Measurements from ENCODE around the gene RIMBP3B.
"Not testable (repeated sequence)": the region's sequence is repeated elsewhere in the genome, so short reads cannot be mapped to it uniquely, and the experiment has no call there.

The RIMBP3B gene

GRCh38 chr22:21383701-21384467 is at the start of gene RIMBP3B:
TSS of gene RIMBP3B (plus strand) at chr22:21383751. CDS start at chr22:21383859, 108 bp downstream.
- DNase-seq, result not testable (repeated sequence)

- not testable (repeated sequence) for DNase-seq
These were observed 26.0 kb upstream of the RIMBP3B start for GRCh38 chr22:21357527-21357926.

DNA sequence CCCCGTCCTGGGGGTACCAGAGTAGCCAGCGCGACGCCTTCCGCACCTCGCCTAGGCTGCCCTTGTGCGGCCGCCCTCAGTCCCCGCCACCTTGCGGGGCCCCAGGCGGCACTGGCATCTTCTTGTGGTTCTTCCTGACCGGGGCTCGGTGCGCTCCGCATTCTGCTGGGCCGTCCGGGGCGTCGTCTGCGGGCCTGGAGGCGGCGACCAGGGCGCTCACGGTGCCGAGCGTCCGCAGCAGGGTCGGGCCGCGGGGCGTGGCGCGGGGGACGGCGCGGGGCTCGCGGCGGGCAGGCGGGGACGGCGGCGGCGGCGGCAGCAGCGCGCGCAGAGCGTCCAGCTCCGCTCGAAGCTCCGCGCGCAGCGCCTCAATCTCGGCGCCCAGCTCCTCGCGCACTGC is 23.0 kb upstream of the RIMBP3B start:
- DNase-seq, result not testable (repeated sequence)

DNA sequence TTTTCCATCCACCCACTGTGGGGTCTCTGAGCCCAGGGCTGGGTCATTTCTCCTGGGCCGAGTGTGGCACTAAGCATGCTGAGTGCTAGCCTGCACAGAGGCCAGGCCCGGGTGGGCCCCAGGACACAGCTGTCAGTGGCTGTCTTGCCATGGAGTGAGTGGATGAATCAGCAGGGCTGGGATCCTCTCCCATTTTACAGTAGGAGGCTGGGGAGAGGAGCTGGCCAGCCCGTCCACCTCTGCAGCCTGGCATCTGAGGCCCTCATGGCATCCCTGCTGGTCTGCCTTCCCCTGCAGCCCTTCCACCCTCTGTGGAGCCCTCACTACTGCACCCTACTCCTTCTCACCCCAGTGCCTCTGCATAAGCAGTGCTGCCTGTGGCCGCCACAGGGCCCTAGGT is 21.1 kb upstream of the RIMBP3B start:
- DNase-seq, result not testable (repeated sequence)

- not testable (repeated sequence) for DNase-seq
These were observed 20.5 kb upstream of the RIMBP3B start for GRCh38 chr22:21363061-21363460.

GRCh38 chr22:21363803-21364202 is 19.7 kb upstream of the RIMBP3B start:
- not testable (repeated sequence) for DNase-seq

DNA sequence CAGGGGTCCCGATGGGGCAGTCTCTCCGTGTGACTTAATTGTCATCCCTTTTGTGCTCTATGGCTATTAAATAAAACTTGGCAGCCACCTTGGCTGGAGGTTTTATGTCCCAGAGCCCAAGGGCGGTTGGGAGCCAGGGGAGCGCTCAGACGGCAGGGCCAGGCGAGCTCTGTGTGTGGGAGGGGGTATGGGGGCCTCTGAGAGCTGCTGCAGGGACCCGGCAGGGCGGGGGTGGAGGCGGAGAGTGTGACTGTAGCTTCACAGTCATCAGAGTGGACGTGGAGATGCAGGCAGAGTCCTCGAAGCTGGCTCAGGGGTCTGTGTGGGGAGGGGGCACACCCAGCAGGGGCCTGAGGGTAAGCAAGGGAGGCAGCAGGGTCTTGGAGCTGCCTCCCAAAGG is 19.2 kb upstream of the RIMBP3B start:
- DNase-seq, result not testable (repeated sequence)

DNA sequence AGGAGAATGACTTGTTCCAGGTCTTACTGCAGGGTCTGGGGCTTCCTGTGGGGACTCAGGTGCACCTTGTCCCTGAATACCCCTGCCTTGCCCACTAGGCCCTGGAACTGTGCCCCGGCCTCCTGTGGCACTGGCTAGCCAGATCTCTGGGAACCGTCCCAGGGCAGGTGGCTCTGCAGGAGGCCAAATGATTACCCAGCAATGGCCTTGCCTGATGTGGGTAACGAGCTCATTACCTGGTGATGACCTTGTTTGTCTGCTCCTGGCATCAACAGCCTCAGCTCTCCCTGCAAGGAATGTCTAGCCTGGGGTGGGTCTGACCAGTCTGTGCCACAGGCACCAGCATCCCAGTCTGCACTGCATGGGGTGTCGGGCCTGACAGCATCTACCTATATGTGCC is 18.2 kb upstream of the RIMBP3B start:
- DNase-seq, result not testable (repeated sequence)

DNA sequence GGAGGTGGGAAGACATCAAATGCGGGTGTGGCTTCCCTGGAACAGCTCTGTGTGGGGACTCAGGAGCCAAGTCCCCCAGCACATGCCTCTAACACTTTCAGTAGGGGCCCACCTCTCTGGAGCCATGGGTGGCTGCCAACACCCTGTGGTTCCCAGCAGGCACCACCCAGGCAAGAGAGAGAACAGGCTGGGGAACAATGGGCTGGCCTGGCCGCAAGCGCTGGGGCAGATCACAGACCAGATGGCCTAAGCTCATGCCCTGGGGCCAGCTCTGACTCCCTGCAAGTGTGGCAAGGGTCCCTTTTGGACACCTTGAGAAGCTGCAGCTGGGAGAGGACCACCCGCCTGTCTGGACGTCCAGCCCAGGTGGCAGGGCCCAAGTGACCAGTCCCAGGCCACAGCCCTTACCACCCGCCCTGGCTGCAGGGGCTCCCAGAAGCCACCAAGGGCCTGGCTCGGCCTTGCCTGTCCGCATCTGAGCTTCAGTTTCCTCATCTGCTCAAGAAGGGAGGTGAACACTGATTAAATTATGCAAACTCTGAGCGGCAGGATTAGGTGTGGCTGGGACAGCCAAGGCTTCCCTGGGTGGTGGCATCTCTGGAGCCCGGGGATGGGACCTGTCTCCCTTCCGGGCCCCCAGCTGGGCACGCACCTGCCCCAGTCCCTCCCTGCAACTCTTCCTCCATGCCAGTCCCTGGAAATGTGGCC is 14.8 kb upstream of the RIMBP3B start:
- not testable (repeated sequence) for DNase-seq

DNA sequence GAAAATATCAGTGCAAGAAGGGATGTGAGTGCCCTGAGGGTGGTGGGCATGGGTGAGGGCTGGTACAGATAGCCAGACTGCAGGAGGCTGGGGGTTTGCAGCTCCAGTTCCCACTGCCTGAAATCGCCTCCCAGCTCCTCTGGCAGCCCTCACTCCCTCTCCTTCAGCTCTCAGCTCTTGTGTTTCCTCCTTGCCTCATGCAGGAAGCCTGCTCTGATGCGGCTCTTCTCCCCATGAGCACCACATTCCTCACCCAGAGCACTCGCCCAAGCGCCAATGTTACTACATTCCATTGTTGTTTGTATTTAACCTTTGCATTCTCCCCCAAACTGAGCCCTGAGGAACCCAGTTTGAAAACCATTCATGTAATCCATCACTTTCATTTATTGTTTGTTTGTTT is 7.7 kb upstream of the RIMBP3B start:
- DNase-seq, result not testable (repeated sequence)

- not testable (repeated sequence) for DNase-seq
These were observed 1.2 kb downstream of the RIMBP3B start for GRCh38 chr22:21384468-21385357.

DNA sequence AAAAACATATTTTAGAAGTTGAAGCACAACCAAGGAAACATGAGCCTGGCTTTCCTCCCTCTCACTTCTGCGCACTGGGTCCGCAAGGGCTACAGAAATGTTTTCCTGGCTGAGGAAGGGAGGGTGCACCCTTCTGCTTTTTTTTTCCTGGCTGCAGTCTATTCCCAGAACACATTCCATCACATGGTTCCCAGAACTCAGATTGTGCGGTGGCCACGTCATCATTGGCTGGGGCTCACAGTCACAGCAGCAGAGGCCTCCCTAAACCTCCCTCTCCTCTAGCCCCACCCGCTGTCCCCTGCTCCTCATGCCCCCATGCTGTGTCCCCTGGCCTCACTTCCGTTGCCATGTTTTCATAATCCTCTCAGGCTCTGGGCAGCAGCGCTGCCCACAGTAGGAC is 5.9 kb downstream of the RIMBP3B start:
- DNase-seq, result not testable (repeated sequence)

- not testable (repeated sequence) for DNase-seq
These were observed 6.5 kb downstream of the RIMBP3B start for GRCh38 chr22:21390013-21390412.

DNA sequence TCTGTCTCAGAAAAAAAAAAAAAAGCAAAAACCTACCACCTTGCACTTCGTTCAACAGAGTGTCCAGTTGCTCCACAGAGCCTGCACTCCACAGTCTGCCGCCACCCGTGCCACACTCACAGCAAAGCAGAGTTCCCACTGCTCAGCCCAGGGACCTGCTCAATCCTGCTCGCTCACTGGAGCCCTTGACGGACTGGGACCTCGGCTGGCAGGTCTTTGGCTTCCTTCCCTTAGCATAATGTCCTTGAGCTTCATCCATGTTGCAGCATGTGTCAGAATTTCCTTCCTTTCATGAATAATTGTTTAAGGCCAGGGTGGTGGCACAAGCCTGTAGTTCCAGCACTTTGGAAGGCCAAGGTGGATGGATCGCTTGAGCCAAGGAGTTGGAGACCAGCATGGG is 11.1 kb downstream of the RIMBP3B start:
- DNase-seq, result not testable (repeated sequence)

- DNase-seq, result not testable (repeated sequence)
These were observed 17.8 kb downstream of the RIMBP3B start for GRCh38 chr22:21401197-21401969.

GRCh38 chr22:21402763-21403314 is 19.3 kb downstream of the RIMBP3B start:
- not testable (repeated sequence) for DNase-seq

DNA sequence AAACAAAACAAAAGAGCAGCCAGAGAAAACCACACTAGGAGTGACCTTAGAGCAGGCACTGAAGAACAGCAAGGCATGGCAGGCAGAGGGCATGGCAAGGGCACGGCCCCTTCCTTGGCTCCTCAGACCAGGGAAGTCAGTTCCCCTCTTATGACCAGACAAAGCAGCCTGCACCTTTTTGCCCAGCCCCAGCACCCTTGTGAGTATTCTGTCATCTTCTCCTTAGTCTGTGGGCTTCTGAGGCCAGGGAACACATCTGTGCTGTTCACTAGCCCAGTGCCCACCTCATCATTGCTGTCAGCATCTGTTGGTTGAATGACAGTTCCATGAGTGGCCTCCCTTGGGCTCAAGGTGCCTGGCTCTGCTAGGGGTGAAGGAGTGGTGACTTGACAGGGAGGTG is 23.6 kb downstream of the RIMBP3B start:
- not testable (repeated sequence) for DNase-seq

- not testable (repeated sequence) for DNase-seq
These were observed 24.2 kb downstream of the RIMBP3B start for GRCh38 chr22:21407792-21408191.

GRCh38 chr22:21416375-21416774 is 32.8 kb downstream of the RIMBP3B start:
- DNase-seq, result not testable (repeated sequence)

GRCh38 chr22:21417227-21417746 is 33.7 kb downstream of the RIMBP3B start, which contains the start of gene HIC2:
TSS of gene HIC2 (plus strand) at chr22:21417371. CDS start at chr22:21442832, 25,461 bp downstream.
- not testable (repeated sequence) for DNase-seq

DNA sequence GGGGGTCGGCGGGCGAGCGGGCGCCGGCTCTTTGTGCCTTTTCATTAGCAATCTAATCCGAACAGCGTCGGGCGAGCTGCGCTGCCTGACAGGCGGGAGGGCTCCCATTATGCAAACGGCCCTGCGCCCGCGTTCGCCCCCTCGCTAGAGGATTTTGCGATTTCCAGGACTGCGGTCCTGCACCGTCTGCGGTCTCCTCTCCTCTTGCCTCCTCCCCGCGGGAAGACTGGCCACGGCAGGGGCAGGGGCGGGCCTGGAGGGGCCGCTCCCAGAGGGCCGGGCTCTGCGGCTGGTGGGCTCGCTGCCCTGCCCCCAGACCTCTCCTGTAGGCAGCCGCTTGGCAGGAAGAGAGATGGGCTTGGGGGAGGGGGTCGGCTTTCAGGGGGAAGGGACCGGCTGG is 34.3 kb downstream of the RIMBP3B start:
- DNase-seq, result not testable (repeated sequence)

Measured in SHP77 treated with DMSO at 0.1 percent for 48 hours (cell line).